Muscle layer of duodenum (tissue), 2 donors: ENCODE data around the gene ZNF678.
"Not testable (repeated sequence)": the region's sequence is repeated elsewhere in the genome, so short reads cannot be mapped to it uniquely, and the experiment has no call there.

Experiments used
- H3K27ac ChIP-seq: one replicate; pipeline ENCODE4 v1.7.0; 2013; ENCODE audit warnings: mild to moderate bottlenecking, low read length
- H3K27me3 ChIP-seq: one replicate; pipeline ENCODE4 v1.7.0; 2013; ENCODE audit warnings: low read depth, mild to moderate bottlenecking, control low read depth, low read length
- H3K36me3 ChIP-seq, 2 donors: one replicate each; pipeline ENCODE4 v1.7.0; 2013; ENCODE audit warnings: low read length in 2 of 2, control low read depth in 1 of 2, mild to moderate bottlenecking in 1 of 2; ENCODE audit not compliant: insufficient read depth in 2 of 2, control insufficient read depth in 1 of 2
- H3K4me1 ChIP-seq, 2 donors: one replicate each; pipeline ENCODE4 v1.7.0; 2013; ENCODE audit warnings: low read length in 2 of 2, mild to moderate bottlenecking in 2 of 2, control low read depth in 1 of 2, moderate library complexity in 1 of 2; ENCODE audit not compliant: insufficient read depth in 2 of 2, control insufficient read depth in 1 of 2
- H3K4me3 ChIP-seq, 2 donors: one replicate each; pipeline ENCODE4 v1.7.0; 2013; ENCODE audit warnings: low read length in 2 of 2, low read depth in 1 of 2, mild to moderate bottlenecking in 1 of 2
- H3K9me3 ChIP-seq, 2 donors: one replicate each; pipeline ENCODE4 v1.7.0; 2013; ENCODE audit warnings: low read length in 2 of 2, control low read depth in 1 of 2, mild to moderate bottlenecking in 1 of 2; ENCODE audit not compliant: control insufficient read depth in 1 of 2
- donor health status: healthy.

Gene ZNF678

DNA sequence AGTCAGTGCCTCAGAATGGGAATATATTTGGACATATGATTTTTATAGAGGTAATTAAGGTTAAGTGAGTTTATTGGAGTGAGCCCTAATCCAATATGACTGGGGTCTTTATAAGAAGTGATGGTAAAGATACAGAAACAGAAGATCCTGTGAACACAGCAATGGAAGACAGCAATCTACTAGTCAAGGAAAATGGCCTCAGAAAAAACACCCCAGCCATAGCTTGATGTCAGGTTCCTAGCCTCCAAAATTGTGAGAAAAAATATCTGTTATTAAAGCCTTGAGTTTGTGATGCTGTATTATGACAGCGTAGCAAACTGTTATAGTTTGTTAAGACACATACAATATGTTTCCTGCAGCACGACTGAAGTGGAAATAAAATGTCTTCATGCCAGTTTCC, 99.6 kb downstream of the ZNF678 start:
- peaks cover 5 to 60% of the 10 kb centered on the region in 2 donors for H3K36me3 ChIP-seq
- no peaks in the 10 kb centered on the region for H3K27me3 ChIP-seq
- no peaks in the 10 kb centered on the region for H3K4me1 ChIP-seq
- no peak overlapping the region for H3K27ac ChIP-seq
- H3K4me3 ChIP-seq = peak overlapping the region in 1 of 2 donors; percentile 29
- peaks cover 76 to 85% of the 10 kb centered on the region in 2 donors for H3K9me3 ChIP-seq

DNA sequence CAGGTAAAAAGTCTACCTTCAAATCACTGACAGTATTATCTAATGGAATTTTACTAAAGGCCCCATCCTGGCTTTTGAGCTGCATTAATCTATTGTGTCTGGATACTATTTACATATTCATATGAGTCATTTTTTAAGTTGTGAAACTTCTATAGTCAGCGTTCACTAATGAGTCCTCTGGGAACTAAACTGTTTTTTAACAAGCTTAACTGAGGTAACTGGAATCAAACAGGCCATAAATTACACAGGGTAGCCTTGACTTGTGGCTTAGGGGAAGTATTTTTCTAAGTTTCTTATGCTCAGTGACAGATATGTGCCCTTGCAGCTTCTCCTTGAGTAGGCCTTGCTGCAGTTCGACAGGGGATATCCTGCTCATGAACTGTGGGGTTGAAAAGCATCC, 102.9 kb downstream of the ZNF678 start:
- no peaks in the 10 kb centered on the region for H3K27me3 ChIP-seq
- peak overlapping the region in 1 of 2 donors; percentile 29 for H3K4me3 ChIP-seq
- peaks cover 63 to 91% of the 10 kb centered on the region in 2 donors for H3K9me3 ChIP-seq
- H3K27ac ChIP-seq = no peak overlapping the region
- peaks cover 5 to 34% of the 10 kb centered on the region in 2 donors for H3K36me3 ChIP-seq
- no peaks in the 10 kb centered on the region for H3K4me1 ChIP-seq

DNA sequence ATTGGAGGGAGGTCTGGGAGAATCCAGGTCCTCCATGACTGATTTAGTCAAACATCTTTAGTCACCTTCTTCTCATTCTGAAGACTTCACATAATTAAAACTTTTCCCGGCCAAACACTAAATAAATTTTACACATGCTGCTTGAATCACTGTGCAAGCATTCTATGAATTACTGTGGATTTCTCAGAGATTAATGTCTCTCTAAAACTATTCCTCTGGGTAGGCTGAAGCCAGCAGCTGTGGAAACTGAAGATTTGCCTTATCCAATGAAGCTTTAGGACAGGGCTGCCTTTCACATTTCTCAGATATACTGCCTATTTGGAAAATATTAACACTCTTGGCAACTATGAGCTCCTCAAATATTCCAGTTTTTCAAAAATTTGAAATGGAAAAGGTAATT, 110.1 kb downstream of the ZNF678 start:
- H3K9me3 ChIP-seq = peaks cover 36 to 72% of the 10 kb centered on the region in 2 donors
- no peaks in the 10 kb centered on the region for H3K36me3 ChIP-seq
- no peaks in the 10 kb centered on the region for H3K27me3 ChIP-seq
- peak overlapping the region in 1 of 2 donors; percentile 44 for H3K4me3 ChIP-seq
- no peaks in the 10 kb centered on the region for H3K4me1 ChIP-seq
- H3K27ac ChIP-seq = no peak overlapping the region

DNA sequence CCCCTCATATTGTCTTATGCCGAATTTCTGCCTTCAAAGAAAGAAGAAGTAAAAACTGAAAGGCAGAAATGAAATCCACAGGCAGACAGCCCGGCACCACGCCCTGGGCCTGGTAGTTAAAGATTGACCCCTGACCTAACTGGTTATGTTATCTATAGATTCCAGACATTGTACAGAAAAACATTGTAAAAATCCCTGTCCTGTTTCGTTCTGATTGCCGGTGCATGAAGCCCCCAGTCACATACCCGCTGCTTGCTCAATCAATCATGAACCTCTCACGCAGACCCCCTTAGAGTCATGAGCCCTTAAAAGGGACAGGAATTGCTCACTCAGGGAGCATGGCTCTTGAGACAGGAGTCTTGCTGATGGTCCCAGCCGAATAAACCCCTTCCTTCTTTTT, 122.5 kb downstream of the ZNF678 start:
- Histone ChIP-seq H3K4me3 (no peak overlapping the region), H3K9me3 (peaks cover 14 to 76% of the 10 kb centered on the region in 2 donors)

DNA sequence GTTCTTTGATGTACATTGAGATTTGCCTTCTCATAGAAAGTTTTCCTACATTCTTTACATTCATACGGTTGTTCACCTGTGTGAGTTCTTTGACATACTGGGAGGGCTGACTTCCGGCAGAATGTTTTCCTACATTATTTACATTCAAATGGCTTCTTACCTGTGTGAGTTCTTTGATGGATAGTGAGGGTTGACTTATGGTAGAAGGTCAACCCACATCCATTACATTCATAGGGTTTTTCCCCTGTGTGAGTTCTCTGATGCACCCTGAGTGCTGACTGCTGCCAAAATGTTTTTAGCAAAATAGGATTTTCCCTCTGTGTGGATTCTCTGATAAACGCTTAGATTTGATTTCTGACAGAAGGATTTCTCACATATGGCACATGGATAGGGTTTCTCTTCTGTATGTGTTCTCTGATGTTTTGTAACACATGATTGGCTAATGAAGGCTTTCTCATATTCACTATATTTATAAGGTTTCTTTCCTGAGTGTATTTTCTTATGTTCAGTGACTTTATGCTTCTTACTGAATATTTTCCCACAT, 134.0 kb downstream of the ZNF678 start:
- H3K27me3 ChIP-seq = no peaks in the 10 kb centered on the region
- peaks cover 22 to 51% of the 10 kb centered on the region in 2 donors for H3K9me3 ChIP-seq
- no peaks in the 10 kb centered on the region for H3K4me1 ChIP-seq
- no peak overlapping the region for H3K27ac ChIP-seq
- H3K36me3 ChIP-seq = no peaks in the 10 kb centered on the region
- H3K4me3 ChIP-seq = no peak overlapping the region

More for the DNA sequence above, 122.5 kb downstream of the ZNF678 start:
- no peaks in the 10 kb centered on the region for H3K4me1 ChIP-seq
- no peaks in the 10 kb centered on the region for H3K36me3 ChIP-seq
- H3K27ac ChIP-seq = no peak overlapping the region
- H3K27me3 ChIP-seq = no peaks in the 10 kb centered on the region

DNA sequence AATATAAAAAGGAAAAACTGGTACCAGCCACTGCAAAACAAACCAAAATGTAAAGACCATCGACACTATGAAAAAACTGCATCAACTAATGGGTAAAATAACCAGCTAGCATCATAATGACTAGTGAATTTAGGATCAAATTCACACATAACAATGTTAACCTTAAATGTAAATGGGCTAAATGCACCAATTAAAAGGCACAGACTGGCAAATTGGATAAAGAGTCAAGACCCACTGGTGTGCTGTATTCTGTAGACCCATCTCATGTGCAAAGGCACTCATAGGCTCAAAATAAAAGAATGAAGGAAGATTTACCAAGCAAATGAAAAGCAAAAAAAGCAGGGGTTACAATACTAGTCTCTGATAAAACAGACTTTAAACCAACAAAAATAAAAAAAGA, 138.3 kb downstream of the ZNF678 start:
- not testable (repeated sequence) for H3K27ac ChIP-seq, H3K27me3 ChIP-seq, H3K4me1 ChIP-seq, H3K36me3 ChIP-seq, H3K4me3 ChIP-seq
- peaks cover 13 to 35% of the 10 kb centered on the region in 2 donors for H3K9me3 ChIP-seq

DNA sequence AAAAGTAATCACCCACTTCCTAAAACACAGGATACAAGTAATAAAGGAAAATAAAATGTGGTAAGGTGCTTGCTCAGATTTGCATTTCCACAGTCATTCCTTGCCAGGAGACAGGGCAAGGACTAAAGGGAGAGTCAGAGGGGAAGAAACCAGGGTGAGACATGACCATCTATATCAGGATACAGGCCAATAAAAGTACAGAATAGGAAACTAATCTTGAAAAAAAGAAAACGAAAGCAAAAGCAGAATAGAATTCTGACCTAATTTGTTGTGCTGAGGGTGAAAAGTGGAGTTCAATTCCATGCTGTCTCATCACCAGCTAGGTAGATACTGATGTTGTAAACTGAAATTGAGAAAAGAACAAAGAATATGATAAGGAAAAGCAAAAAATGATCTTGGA, 144.5 kb downstream of the ZNF678 start:
- H3K4me1 ChIP-seq = no peaks in the 10 kb centered on the region
- H3K27me3 ChIP-seq = no peaks in the 10 kb centered on the region
- no peak overlapping the region for H3K4me3 ChIP-seq
- no peaks in the 10 kb centered on the region for H3K36me3 ChIP-seq
- peaks cover 3 to 15% of the 10 kb centered on the region in 2 donors for H3K9me3 ChIP-seq
- no peak overlapping the region for H3K27ac ChIP-seq

DNA sequence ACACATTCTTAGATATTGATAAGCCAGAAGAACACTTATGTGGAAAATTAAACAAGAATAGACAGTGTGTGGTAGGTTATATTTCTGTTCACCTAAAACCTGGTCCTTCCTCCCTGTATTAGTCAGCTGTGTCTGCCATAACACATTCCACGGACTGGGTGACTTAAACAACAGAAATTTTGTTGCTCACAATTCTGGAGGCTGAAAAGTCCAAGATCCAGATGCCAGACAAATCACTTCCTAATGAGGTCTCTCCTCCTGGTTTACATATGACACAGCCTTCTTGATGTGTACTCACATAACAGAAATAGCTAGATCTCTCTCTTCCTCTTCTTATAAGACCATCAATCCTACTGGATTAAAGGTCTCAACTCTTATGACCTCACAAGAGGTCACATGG, 146.1 kb downstream of the ZNF678 start:
- H3K4me1 ChIP-seq = no peaks in the 10 kb centered on the region
- no peaks in the 10 kb centered on the region for H3K36me3 ChIP-seq
- H3K4me3 ChIP-seq = no peak overlapping the region
- H3K9me3 ChIP-seq = peaks cover 3 to 22% of the 10 kb centered on the region in 2 donors
- H3K27ac ChIP-seq = no peak overlapping the region
- H3K27me3 ChIP-seq = no peaks in the 10 kb centered on the region

DNA sequence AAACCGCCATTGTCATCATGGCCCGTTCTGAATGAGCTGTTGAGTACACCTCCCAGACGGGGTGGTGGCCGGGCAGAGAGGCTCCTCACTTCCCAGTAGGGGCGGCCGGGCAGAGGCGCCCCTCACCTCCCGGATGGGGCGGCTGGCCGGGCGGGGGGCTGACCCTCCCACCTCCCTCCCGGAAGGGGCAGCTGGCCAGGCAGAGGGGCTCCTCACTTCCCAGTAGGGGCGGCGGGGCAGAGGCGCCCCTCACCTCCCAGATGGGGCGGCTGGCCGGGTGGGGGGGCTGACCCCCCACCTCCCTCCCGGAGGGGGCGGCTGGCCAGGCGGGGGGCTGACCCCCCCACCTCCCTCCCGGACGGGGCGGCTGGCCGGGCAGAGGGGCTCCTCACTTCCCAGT, 147.1 kb downstream of the ZNF678 start:
- not testable (repeated sequence) for H3K4me1 ChIP-seq, H3K36me3 ChIP-seq
- peaks cover 3 to 23% of the 10 kb centered on the region in 2 donors for H3K9me3 ChIP-seq

DNA sequence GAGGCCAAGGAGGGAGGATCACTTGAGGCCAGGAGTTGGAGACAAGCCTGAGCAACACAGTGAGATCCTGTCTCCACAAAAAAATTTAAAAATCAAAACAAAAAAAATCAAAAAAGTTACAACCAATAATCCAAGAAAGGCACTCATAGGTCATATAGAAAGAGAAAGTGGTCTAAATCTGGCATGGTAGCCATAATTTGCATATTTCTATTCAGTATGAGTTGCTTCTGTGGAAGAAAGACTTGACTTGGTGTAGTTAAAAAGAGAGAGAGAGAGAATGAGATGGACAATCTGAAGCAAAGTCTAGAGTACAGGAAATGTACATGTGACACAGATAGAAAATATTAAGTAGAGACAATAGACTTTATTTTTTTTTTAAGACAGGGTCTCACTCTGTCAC, 149.3 kb downstream of the ZNF678 start:
- H3K36me3 ChIP-seq = no peaks in the 10 kb centered on the region
- H3K27me3 ChIP-seq = no peaks in the 10 kb centered on the region
- H3K4me1 ChIP-seq = no peaks in the 10 kb centered on the region
- H3K4me3 ChIP-seq = no peak overlapping the region
- no peak overlapping the region for H3K27ac ChIP-seq
- peaks cover 3 to 24% of the 10 kb centered on the region in 2 donors for H3K9me3 ChIP-seq

More for the DNA sequence above, 147.1 kb downstream of the ZNF678 start:
- not testable (repeated sequence) for H3K4me3 ChIP-seq, H3K27ac ChIP-seq, H3K27me3 ChIP-seq

DNA sequence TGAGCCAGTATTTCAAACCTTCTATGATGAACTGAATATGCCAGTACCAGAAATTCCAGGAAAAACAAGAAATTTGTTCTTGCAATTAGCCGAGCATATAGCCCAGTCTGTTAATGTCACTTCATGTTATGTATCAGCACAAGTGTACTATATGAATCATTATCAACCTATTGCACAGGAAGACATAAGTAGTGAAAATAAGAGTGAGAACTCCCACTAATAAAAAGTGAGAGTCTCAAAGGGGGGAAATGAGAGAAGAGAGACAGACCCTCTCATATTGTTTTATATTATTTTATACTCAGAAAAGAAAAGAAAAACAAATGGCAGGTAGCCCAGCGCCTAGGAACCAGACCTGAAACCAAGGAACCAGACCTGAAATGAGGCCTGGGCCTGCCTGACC, 155.6 kb downstream of the ZNF678 start:
- Histone ChIP-seq H3K4me3 (no peak overlapping the region), H3K4me1 (no peaks in the 10 kb centered on the region), H3K27ac (no peak overlapping the region), H3K9me3 (peaks cover 0 to 46% of the 10 kb centered on the region in 2 donors), H3K27me3 (no peaks in the 10 kb centered on the region), H3K36me3 (no peaks in the 10 kb centered on the region)

DNA sequence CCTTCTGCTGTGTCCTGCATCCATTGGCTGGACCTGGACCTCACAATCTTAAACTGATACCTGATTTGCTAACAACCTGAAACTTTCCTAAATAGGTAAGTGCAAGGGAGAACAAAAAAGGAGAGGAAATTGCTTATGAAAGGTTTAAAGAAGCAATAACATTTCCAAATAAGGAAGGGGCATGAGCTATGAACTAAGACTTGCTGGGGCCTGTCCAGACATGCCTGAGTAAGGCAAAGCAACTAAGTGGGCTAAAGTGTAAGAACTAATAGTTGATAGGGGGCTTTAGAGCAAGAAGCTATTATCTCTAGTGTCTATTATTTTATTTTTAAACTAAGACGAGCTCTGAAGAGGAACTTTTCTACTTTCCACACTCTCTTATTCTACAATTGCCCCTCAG, 160.1 kb downstream of the ZNF678 start:
- Histone ChIP-seq H3K9me3 (peaks cover 0 to 33% of the 10 kb centered on the region in 2 donors), H3K27me3 (no peaks in the 10 kb centered on the region), H3K4me1 (peaks cover 0 to 7% of the 10 kb centered on the region in 2 donors), H3K36me3 (no peaks in the 10 kb centered on the region), H3K27ac (no peak overlapping the region), H3K4me3 (no peak overlapping the region)
